Measurements from ENCODE around the gene RACGAP1.

The RACGAP1 gene

DNA sequence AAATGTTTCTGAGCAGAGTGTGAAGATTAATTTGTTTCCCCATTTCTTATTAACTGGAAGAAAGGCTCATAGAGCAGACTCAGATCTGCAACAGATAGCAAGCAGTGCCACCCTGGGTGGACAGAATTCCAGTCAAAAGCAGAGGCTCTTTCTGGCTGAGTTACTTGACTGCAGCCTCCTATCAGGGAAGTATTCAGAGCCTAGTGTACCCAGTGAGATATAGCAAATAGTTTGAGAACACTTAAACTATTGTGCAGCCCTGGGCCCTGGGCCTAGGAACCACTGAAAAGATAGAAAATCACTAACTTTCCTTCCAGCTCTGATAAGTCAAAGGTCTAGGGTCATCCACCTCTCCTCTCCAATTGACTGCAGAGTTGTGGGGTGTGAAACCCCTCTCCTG lies 86.0 kb downstream of the RACGAP1 start:
- no peak for DNase-seq
